H1 (cell line): Measurements from ENCODE around the gene SLC44A1. TPM values are rescaled to one million over a fixed set of nuclear protein-coding genes. Genes with fewer than 3 reads are reported as not detected.

Experiments used
- CTCF ChIA-PET: fragments of 300-600 bp; sonication (Branson Sonifier 250); formaldehyde crosslinking; loops from one replicate; lab custom pipeline; 2021; ENCODE audit not compliant: partially characterized antibody; lab: Charles Lee
- POLR2A ChIA-PET: fragments of 300-600 bp; sonication (Branson Sonifier 250); formaldehyde crosslinking; loops from one replicate; lab custom pipeline; 2021; ENCODE audit warnings: inconsistent platforms; ENCODE audit not compliant: partially characterized antibody; lab: Charles Lee
- DNase-seq, 2 experiments: peaks; one replicate each; pipeline versions ENCODE4 v3.0.0 to v3.0.0-alpha.2; 2010 to 2022; ENCODE audit warnings: low spot score in 2 of 2, low read depth in 1 of 2, mixed read lengths in 1 of 2
- FAIRE-seq: peaks from 2 replicates; lab custom pipeline; 2011; peaks lifted over from hg19 to GRCh38; lab: Jason Lieb, UNC
- H2AFZ ChIP-seq: 2 replicates; pipeline ENCODE4 v1.8.1; 2012; ENCODE audit warnings: low read length, inconsistent platforms
- H2AK5ac ChIP-seq: 2 replicates; pipeline ENCODE4 v1.6.1; 2013; ENCODE audit warnings: low read depth, low read length
- H2BK120ac ChIP-seq: replicated peaks from 2 replicates; pipeline ENCODE3; 2013; ENCODE audit warnings: low read depth, low read length, inconsistent platforms
- H2BK12ac ChIP-seq: 2 replicates; pipeline ENCODE4 v1.6.1; 2013; ENCODE audit warnings: low read depth, low read length
- H2BK15ac ChIP-seq: 2 replicates; pipeline ENCODE4 v1.6.1; 2013; ENCODE audit warnings: low read length
- H2BK20ac ChIP-seq: 2 replicates; pipeline ENCODE4 v1.6.1; 2013; ENCODE audit warnings: low read length
- H2BK5ac ChIP-seq: 2 replicates; pipeline ENCODE4 v1.6.1; 2013; ENCODE audit warnings: low read depth, low read length
- H3K14ac ChIP-seq: 2 replicates; pipeline ENCODE4 v1.6.1; 2013; ENCODE audit warnings: inconsistent platforms; ENCODE audit not compliant: insufficient read length
- H3K18ac ChIP-seq: 2 replicates; pipeline ENCODE4 v1.6.1; 2013; ENCODE audit warnings: low read length; ENCODE audit errors: extremely low read depth
- H3K23ac ChIP-seq: 2 replicates; pipeline ENCODE4 v1.6.1; 2013; ENCODE audit warnings: inconsistent platforms; ENCODE audit not compliant: insufficient read length
- H3K23me2 ChIP-seq: 2 replicates; pipeline ENCODE4 v1.6.1; 2013; ENCODE audit warnings: low read depth, low read length
- H3K27ac ChIP-seq: 2 replicates; pipeline ENCODE4 v1.6.1; 2011; ENCODE audit warnings: low read depth, low read length, inconsistent platforms
- H3K27me3 ChIP-seq, 4 experiments: replicated peaks in 1 of 4; 1 replicate in 1 of 4; 2 replicates in 3 of 4; pipeline versions ENCODE4 v1.6.1 to v1.8.1; 2011 to 2013; ENCODE audit warnings: low read length in 3 of 4, mild to moderate bottlenecking in 3 of 4, inconsistent platforms in 2 of 4, mixed read lengths in 2 of 4, moderate library complexity in 1 of 4; ENCODE audit not compliant: control insufficient read depth in 3 of 4, insufficient read depth in 3 of 4; ENCODE audit errors: extremely low read depth in 1 of 4
- H3K36me3 ChIP-seq, 4 experiments: 2 replicates each; pipeline versions ENCODE4 v1.6.1 to v1.8.1; 2011 to 2013; ENCODE audit warnings: mild to moderate bottlenecking in 4 of 4, low read length in 3 of 4, moderate library complexity in 2 of 4, control low read depth in 1 of 4, inconsistent platforms in 1 of 4; ENCODE audit not compliant: insufficient read depth in 4 of 4, control insufficient read depth in 2 of 4
- H3K4ac ChIP-seq: replicated peaks from 2 replicates; pipeline ENCODE3; 2013; ENCODE audit warnings: low read length, low read depth, mixed read lengths, inconsistent platforms; ENCODE audit not compliant: insufficient read length
- H3K4me1 ChIP-seq, 4 experiments: replicated peaks in 1 of 4; 1 replicate in 1 of 4; 2 replicates in 3 of 4; pipeline versions ENCODE4 v1.6.1 to v1.8.1; 2011 to 2013; ENCODE audit warnings: low read length in 3 of 4, inconsistent platforms in 2 of 4, mixed read lengths in 1 of 4; ENCODE audit not compliant: insufficient read depth in 4 of 4, control insufficient read depth in 3 of 4
- H3K4me2 ChIP-seq, 2 experiments: 2 replicates each; pipeline versions ENCODE4 v1.6.1 to v1.8.1; 2011 to 2013; ENCODE audit warnings: low read depth in 2 of 2, low read length in 2 of 2, control low read depth in 1 of 2, inconsistent platforms in 1 of 2, mild to moderate bottlenecking in 1 of 2; ENCODE audit not compliant: insufficient read depth in 1 of 2
- H3K4me3 ChIP-seq, 4 experiments: fragments of 200-600, 300-600 bp in 1 of 4; sonication (generic), shearing (Covaris generic), sonication (Bioruptor Twin) in 1 of 4; 2 replicates each; pipeline versions ENCODE4 v1.5.1 to v1.8.1; 2011 to 2016; ENCODE audit warnings: low read length in 4 of 4, low read depth in 3 of 4, control low read depth in 2 of 4, inconsistent platforms in 2 of 4, mild to moderate bottlenecking in 2 of 4, mixed read lengths in 1 of 4, moderate library complexity in 1 of 4; ENCODE audit not compliant: insufficient read depth in 2 of 4; ENCODE audit errors: extremely low read depth in 1 of 4
- H3K56ac ChIP-seq: replicated peaks from 2 replicates; pipeline ENCODE3; 2013; ENCODE audit warnings: low read depth, mild to moderate bottlenecking, mixed read lengths, low read length, inconsistent platforms; ENCODE audit not compliant: insufficient read length
- H3K79me1 ChIP-seq: 2 replicates; pipeline ENCODE4 v1.6.1; 2013; ENCODE audit warnings: low read depth, low read length, control low read depth
- H3K79me2 ChIP-seq, 2 experiments: 2 replicates each; pipeline versions ENCODE4 v1.6.1 to v1.8.1; 2012 to 2013; ENCODE audit warnings: low read length in 2 of 2, mild to moderate bottlenecking in 2 of 2, inconsistent platforms in 1 of 2; ENCODE audit not compliant: insufficient read depth in 2 of 2, control insufficient read depth in 1 of 2
- H3K9ac ChIP-seq, 4 experiments: replicated peaks in 1 of 4; 1 replicate in 1 of 4; 2 replicates in 3 of 4; pipeline versions ENCODE4 v1.6.1 to v1.8.1; 2011 to 2013; ENCODE audit warnings: low read depth in 3 of 4, low read length in 3 of 4, control low read depth in 2 of 4, mild to moderate bottlenecking in 2 of 4, moderate library complexity in 2 of 4, inconsistent platforms in 1 of 4; ENCODE audit errors: extremely low read depth in 1 of 4
- H3K9me3 ChIP-seq, 2 experiments: 2 replicates each; pipeline versions ENCODE4 v1.6.1 to v1.8.1; 2012 to 2013; ENCODE audit warnings: mild to moderate bottlenecking in 2 of 2, moderate library complexity in 2 of 2, control low read depth in 1 of 2, inconsistent platforms in 1 of 2, low read depth in 1 of 2, low read length in 1 of 2, mixed read lengths in 1 of 2; ENCODE audit not compliant: insufficient read depth in 2 of 2
- H4K20me1 ChIP-seq, 2 experiments: replicated peaks in 1 of 2; 2 replicates each; pipeline versions ENCODE3 to v1.8.1; 2011 to 2013; ENCODE audit warnings: inconsistent platforms in 2 of 2, low read length in 2 of 2, mild to moderate bottlenecking in 1 of 2; ENCODE audit not compliant: insufficient read depth in 2 of 2, control insufficient read depth in 1 of 2
- H4K5ac ChIP-seq: 2 replicates; pipeline ENCODE4 v1.6.1; 2013; ENCODE audit warnings: low read length, low read depth, mixed read lengths, inconsistent platforms; ENCODE audit not compliant: insufficient read length
- H4K8ac ChIP-seq: 2 replicates; pipeline ENCODE4 v1.8.0; 2013; ENCODE audit warnings: mild to moderate bottlenecking, moderate library complexity, low read length, inconsistent platforms; ENCODE audit not compliant: insufficient read depth; ENCODE audit errors: extremely low read depth
- H4K91ac ChIP-seq: replicated peaks from 2 replicates; pipeline ENCODE3; 2013; ENCODE audit warnings: low read length, mixed read lengths, inconsistent platforms; ENCODE audit not compliant: insufficient read length
- ASH2L ChIP-seq: fragments of 200-600, 300-600 bp; sonication (generic); IDR thresholded peaks from one replicate; pipeline ENCODE4 v1.7.1; 2017; ENCODE audit warnings: low read length
- ATF3 ChIP-seq: IDR thresholded peaks from 2 replicates; pipeline ENCODE4 v1.6.1; 2011; ENCODE audit warnings: low read depth, mild to moderate bottlenecking, low read length; ENCODE audit not compliant: insufficient read depth
- CHD1 ChIP-seq: IDR thresholded peaks from 2 replicates; pipeline ENCODE4 v1.6.1; 2012; ENCODE audit warnings: low read depth, low read length, improper control_type of control experiment
- CTBP2 ChIP-seq: IDR thresholded peaks from 2 replicates; pipeline ENCODE4 v1.7.0; 2011; ENCODE audit warnings: borderline replicate concordance, mild to moderate bottlenecking, moderate library complexity, mixed read lengths, low read length; ENCODE audit not compliant: insufficient read depth, insufficient read length
- EZH2 ChIP-seq: fragments of 200-600 bp; sonication (generic); IDR thresholded peaks from 2 replicates; pipeline ENCODE4 v1.7.1; 2012; ENCODE audit warnings: low read depth, mild to moderate bottlenecking, moderate library complexity, low read length, inconsistent platforms; ENCODE audit not compliant: severe bottlenecking
- POLR2A ChIP-seq, 2 experiments: IDR thresholded peaks; 1 replicate in 1 of 2; 2 replicates in 1 of 2; pipeline ENCODE4 v1.6.1; 2011; ENCODE audit warnings: low read depth in 2 of 2, low read length in 2 of 2, mild to moderate bottlenecking in 2 of 2; ENCODE audit errors: control extremely low read depth in 1 of 2
- POLR2AphosphoS5 ChIP-seq: IDR thresholded peaks from 2 replicates; pipeline ENCODE4 v1.6.1; 2011; ENCODE audit warnings: low read depth, low read length
- RXRA ChIP-seq: IDR thresholded peaks from 2 replicates; pipeline ENCODE4 v1.6.1; 2011; ENCODE audit warnings: low read depth, mild to moderate bottlenecking, low read length, moderate library complexity; ENCODE audit not compliant: insufficient read depth
- SIN3A ChIP-seq, 2 experiments: IDR thresholded peaks in 1 of 2; conservative IDR thresholded peaks in 1 of 2; 2 replicates each; pipeline ENCODE4 v1.6.1; 2011 to 2012; ENCODE audit warnings: low read length in 2 of 2, improper control_type of control experiment in 1 of 2, low read depth in 1 of 2, mild to moderate bottlenecking in 1 of 2
- SIX5 ChIP-seq: IDR thresholded peaks from 2 replicates; pipeline ENCODE4 v1.6.1; 2011; ENCODE audit warnings: mild to moderate bottlenecking, low read depth, low read length
- SRF ChIP-seq: IDR thresholded peaks from 2 replicates; pipeline ENCODE4 v1.6.1; 2011; ENCODE audit warnings: mild to moderate bottlenecking, low read depth, low read length, moderate library complexity
- SUZ12 ChIP-seq: fragments of 200-600 bp; sonication (generic); IDR thresholded peaks from 2 replicates; pipeline ENCODE4 v1.6.1; 2012; ENCODE audit warnings: mild to moderate bottlenecking, inconsistent platforms, low read length, moderate library complexity, mixed read lengths
- TAF7 ChIP-seq: optimal IDR thresholded peaks from 2 replicates; pipeline ENCODE3; 2011; ENCODE audit warnings: low read depth, mild to moderate bottlenecking, inconsistent platforms, low read length, moderate library complexity, borderline replicate concordance
- ZNF274 ChIP-seq: IDR thresholded peaks from 2 replicates; pipeline ENCODE4 v1.7.0; 2012; ENCODE audit warnings: low read length, borderline replicate concordance; ENCODE audit errors: extremely low read depth
- WGBS, 2 experiments: shearing (Covaris generic) in 1 of 2; methylation state at CpG; one replicate each; pipeline versions ENCODE4 v1.1.6 to v1.1.7; 2013 to 2015; ENCODE audit warnings: low lambda C conversion rate in 2 of 2, mixed read lengths in 2 of 2, inconsistent platforms in 1 of 2, low coverage in 1 of 2, missing lambda C conversion rate in 1 of 2; ENCODE audit not compliant: insufficient replicate concordance in 2 of 2, insufficient coverage in 1 of 2, insufficient read length in 1 of 2; ENCODE audit errors: extremely low coverage in 1 of 2, missing lambda C conversion rate in 1 of 2; 5-methylcytosine and 5-hydroxymethylcytosine counted together
- polyA plus RNA-seq, 7 experiments: library from polyadenylated mRNA; depleted of rRNA in 3 of 7; stranded (reverse) in 5 of 7; unstranded in 2 of 7; fragments of >200 nt in 5 of 7; fragments of 200-250 nt in 2 of 7; gene quantifications; 1 replicate in 5 of 7; 2 replicates in 1 of 7; 4 replicates in 1 of 7; pipeline versions ENCODE4 v1.2.1 to v1.2.3, GENCODE V29; 2011 to 2013; ENCODE audit warnings: missing spikeins in 2 of 7, mixed read lengths in 2 of 7
- total RNA-seq: library from RNA; stranded (reverse); fragmentation: NEBNext Ultra II Directional; extraction: Animal tissue kit (Norgen Biotek cat#: 25700); gene quantifications from 2 replicates; pipeline ENCODE4 v1.2.1, GENCODE V29; 2021

SLC44A1 gene
- total and polyA plus RNA-seq, 2 of the 8 experiments (the other 6 are each of a cell fraction or from before 2014, with no cell fraction given), result 30.5 to 71.2 TPM

- WGBS, 2 experiments, result 87% methylated on average over 2 of the region's 2 CpGs; no CpG with 5 or more reads in 1 of the 2 experiments
- H3K9ac ChIP-seq, result no peak overlapping the region
- H3K4me1 ChIP-seq, result no peaks in the 10 kb centered on the region
- H2BK5ac ChIP-seq, result no peak overlapping the region
- H3K23me2 ChIP-seq, result no peaks in the 10 kb centered on the region
- H3K36me3 ChIP-seq, result no peaks in the 10 kb centered on the region
- CTCF ChIA-PET, result no interaction called here
- H3K14ac ChIP-seq, result no peak overlapping the region
- H4K20me1 ChIP-seq, result no peaks in the 10 kb centered on the region
- no peak overlapping the region for H4K8ac ChIP-seq
- POLR2A ChIA-PET, result no interaction called here
- H3K18ac ChIP-seq, result no peak overlapping the region
- H3K27ac ChIP-seq, result no peak overlapping the region
- no peak overlapping the region for H2BK120ac ChIP-seq
- no peak overlapping the region for H3K4ac ChIP-seq
- H3K23ac ChIP-seq, result no peak overlapping the region
- no peaks in the 10 kb centered on the region for H3K79me1 ChIP-seq
- no peak overlapping the region for H2BK12ac ChIP-seq
- H2AFZ ChIP-seq, result no peak overlapping the region
- no peak overlapping the region for H2BK15ac ChIP-seq
- H2AK5ac ChIP-seq, result no peak overlapping the region
- DNase-seq, result no peak
- H3K27me3 ChIP-seq, result no peaks in the 10 kb centered on the region
- no peak overlapping the region for H3K56ac ChIP-seq
- H3K79me2 ChIP-seq, result no peaks in the 10 kb centered on the region
- no peak overlapping the region for H2BK20ac ChIP-seq
- no peak overlapping the region for H4K91ac ChIP-seq
- no peaks in the 10 kb centered on the region; a peak in 1 of 4 replicates for H3K9me3 ChIP-seq
- no peak overlapping the region for H4K5ac ChIP-seq
- FAIRE-seq, result no peak
- no peak overlapping the region for H3K4me2 ChIP-seq
- H3K4me3 ChIP-seq, result no peak overlapping the region
- TF ChIP-seq ASH2L (no peak), EZH2 (no peak), SUZ12 (no peak), TAF7 (no peak), POLR2A (IDR thresholded peaks at IDR 0.05; ENCODE audit: control extremely low read depth in 1 of 2, low read depth in 2 of 2, low read length in 2 of 2) (no peak), RXRA (no peak), CHD1 (no peak), POLR2AphosphoS5 (no peak), SRF (no peak), SIX5 (no peak), SIN3A (conservative IDR thresholded peaks at IDR 0.05 in 1 of 2, IDR thresholded peaks at IDR 0.05 in 1 of 2; ENCODE audit: low read depth in 1 of 2, low read length in 2 of 2) (no peak), ATF3 (no peak), CTBP2 (no peak), ZNF274 (no peak)
Observed at GRCh38 chr9:105432247-105432842, 187.9 kb downstream of the SLC44A1 start.
